ENCODE results near the gene MYH14. TPM values are rescaled to one million over a fixed set of nuclear protein-coding genes. Genes with fewer than 3 reads are reported as not detected.
"Not testable (repeated sequence)": the region's sequence is repeated elsewhere in the genome, so short reads cannot be mapped to it uniquely, and the experiment has no call there.

MYH14 gene
- total RNA-seq, 1 experiment from 2014 or later = not detected

DNA sequence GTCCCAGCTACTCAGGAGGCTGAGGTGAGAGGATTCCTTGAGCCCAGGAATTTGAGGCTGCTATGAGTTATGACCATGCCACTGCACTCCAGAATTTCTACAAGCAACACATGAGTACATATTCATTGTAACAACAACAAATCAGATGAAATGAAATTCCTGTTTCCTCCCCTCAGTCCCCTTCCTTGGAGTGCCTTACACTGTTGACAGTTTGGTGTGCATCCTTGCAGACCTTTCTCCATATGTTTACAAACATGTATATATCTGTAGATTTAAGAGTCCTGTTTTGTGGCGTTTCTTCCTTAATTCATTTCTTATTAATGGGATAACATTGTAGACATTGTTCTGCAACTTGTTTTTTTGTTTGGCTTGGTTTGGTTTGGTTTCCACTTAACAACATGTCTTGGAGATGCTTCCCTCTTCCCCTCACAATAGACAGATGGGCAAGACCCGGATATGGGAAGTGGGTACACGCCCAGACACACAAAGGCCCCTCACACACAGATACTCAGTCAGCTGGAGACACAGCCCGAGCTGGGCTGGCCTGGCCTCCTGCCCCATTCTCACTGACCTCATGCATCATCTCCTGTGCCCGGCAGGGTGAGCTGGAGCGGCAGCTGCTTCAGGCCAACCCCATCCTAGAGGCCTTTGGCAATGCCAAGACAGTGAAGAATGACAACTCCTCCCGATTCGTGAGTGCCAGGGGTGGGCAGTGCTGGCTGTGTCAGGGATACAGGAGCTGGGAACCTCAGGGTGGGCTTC is 21.7 kb downstream of the MYH14 start:
- Histone ChIP-seq H3K4me1 (replicated peaks) (no peaks in the 10 kb centered on the region), H3K4me3 (no peak overlapping the region), H3K36me3 (no peaks in the 10 kb centered on the region), H3K9me3 (replicated peaks) (peaks cover 4% of the 10 kb centered on the region; the same call in 1 of the 2 replicates), H3K27ac (no peak overlapping the region), H3K27me3 (replicated peaks) (no peaks in the 10 kb centered on the region)
- no peak for DNase-seq (ENCODE audit: low read depth in 1 of 2, low spot score in 2 of 2)

- DNase-seq (ENCODE audit: low read depth in 1 of 2, low spot score in 2 of 2) = no peak
- Histone ChIP-seq H3K27ac (no peak overlapping the region), H3K4me1 (replicated peaks) (no peaks in the 10 kb centered on the region), H3K36me3 (no peaks in the 10 kb centered on the region), H3K9me3 (replicated peaks) (peaks cover 4% of the 10 kb centered on the region; the same call in 1 of the 2 replicates), H3K27me3 (replicated peaks) (no peaks in the 10 kb centered on the region), H3K4me3 (no peak overlapping the region)
Observed at GRCh38 chr19:50226536-50226935, 23.1 kb downstream of the MYH14 start.

GRCh38 chr19:50228153-50228552 is 24.7 kb downstream of the MYH14 start:
- H3K27ac ChIP-seq; H3K9me3 ChIP-seq (replicated peaks); H3K4me3 ChIP-seq; H3K36me3 ChIP-seq; H3K4me1 ChIP-seq (replicated peaks); DNase-seq (ENCODE audit: low read depth in 1 of 2, low spot score in 2 of 2); H3K27me3 ChIP-seq (replicated peaks): not testable (repeated sequence)

DNA sequence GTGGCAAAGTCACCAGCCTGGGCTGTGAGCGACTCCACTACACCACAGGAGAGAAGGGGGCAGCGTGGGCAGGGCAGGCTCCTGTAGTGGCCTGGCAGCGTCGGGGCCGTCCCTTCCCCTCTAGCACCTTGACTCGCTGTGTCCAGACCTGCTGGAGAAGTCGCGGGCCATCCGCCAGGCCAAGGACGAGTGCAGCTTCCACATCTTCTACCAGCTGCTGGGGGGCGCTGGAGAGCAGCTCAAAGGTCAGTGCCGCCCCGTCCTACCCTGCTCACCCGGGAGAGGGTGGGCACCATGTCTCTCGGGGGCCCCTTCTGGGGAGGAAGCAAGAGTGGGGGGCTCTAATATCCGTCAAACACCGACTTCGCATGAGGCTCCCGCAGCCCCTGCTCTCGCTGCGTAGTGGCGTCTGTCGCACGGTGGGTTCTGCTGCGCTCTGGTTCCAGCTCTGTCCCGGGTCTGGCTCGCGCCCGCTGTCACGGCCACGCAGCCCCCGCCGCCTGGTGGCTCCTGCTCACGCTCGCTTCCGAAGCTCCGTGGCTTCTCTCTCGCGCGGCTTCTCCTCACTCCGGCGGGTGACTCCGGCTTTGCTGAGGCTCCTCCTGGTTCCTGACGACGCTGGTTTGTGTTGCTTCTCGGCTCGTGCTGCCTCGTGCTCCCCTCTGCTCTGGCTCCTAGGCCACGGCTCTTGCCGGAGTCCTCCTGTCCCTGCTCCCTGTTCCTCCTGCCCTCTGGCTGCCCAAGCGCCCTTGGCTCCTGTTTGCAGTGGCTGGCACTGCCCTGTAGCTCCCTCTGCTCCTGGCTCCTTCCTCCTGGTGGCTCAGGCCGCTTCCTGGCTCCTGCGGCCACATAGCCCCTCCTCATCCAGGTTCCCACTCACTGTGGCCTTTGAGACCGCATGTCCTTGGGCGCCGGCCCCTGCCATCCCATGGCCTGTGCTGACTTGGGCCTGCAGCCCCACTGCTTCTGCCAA is 27.2 kb downstream of the MYH14 start:
- H3K27me3 ChIP-seq (replicated peaks) = peaks cover 13% of the 10 kb centered on the region
- DNase-seq (ENCODE audit: low read depth in 1 of 2, low spot score in 2 of 2) = no peak
- no peak overlapping the region for H3K27ac ChIP-seq

DNA sequence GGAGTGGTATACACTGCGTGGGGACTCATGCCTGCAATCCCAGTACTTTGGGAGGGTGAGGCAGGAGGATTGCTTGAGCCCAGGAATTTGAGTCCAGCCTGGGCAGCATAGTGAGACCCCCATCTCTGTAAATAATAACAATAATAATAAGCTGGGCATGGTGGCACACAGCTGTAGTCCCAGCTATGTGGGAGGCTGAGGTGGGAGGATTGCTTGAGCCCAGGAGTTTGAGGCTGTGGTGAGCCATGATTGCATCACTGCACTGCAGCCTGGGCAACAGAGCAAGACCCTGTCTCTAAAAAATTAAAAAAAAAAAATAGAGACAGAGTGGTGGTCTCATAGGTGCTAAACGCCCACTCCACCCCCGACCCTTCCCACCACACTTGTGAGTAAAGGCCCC is 28.0 kb downstream of the MYH14 start:
- H3K27me3 ChIP-seq (replicated peaks) = peaks cover 13% of the 10 kb centered on the region

More for the DNA sequence above, 27.2 kb downstream of the MYH14 start:
- Histone ChIP-seq H3K4me1 (replicated peaks) (no peaks in the 10 kb centered on the region), H3K9me3 (replicated peaks) (no peaks in the 10 kb centered on the region), H3K4me3 (no peak overlapping the region), H3K36me3 (no peaks in the 10 kb centered on the region)

DNA sequence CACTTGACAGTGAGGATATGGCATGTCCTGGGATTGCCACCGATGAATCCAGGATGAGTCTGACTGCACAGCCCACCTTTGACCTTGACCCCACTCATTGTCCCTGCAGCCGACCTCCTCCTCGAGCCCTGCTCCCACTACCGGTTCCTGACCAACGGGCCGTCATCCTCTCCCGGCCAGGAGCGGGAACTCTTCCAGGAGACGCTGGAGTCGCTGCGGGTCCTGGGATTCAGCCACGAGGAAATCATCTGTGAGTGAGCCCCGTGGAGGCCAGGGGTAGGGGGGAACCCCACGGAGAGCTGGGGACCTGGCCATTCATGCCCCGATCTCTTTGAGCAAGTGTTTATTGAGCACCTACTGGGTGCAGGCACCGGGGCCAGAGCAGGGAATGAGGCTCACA is 28.4 kb downstream of the MYH14 start:
- Histone ChIP-seq H3K27ac (no peak overlapping the region), H3K36me3 (no peaks in the 10 kb centered on the region), H3K4me1 (replicated peaks) (no peaks in the 10 kb centered on the region), H3K4me3 (no peak overlapping the region), H3K9me3 (replicated peaks) (no peaks in the 10 kb centered on the region), H3K27me3 (replicated peaks) (peaks cover 13% of the 10 kb centered on the region)
- DNase-seq (ENCODE audit: low read depth in 1 of 2, low spot score in 2 of 2) = no peak

More for the DNA sequence above, 28.0 kb downstream of the MYH14 start:
- H3K4me1 ChIP-seq (replicated peaks); H3K4me3 ChIP-seq; DNase-seq (ENCODE audit: low read depth in 1 of 2, low spot score in 2 of 2); H3K27ac ChIP-seq; H3K9me3 ChIP-seq (replicated peaks); H3K36me3 ChIP-seq: not testable (repeated sequence)

- Histone ChIP-seq H3K9me3 (replicated peaks) (no peaks in the 10 kb centered on the region), H3K36me3 (no peaks in the 10 kb centered on the region), H3K4me3 (no peak overlapping the region), H3K4me1 (replicated peaks) (no peaks in the 10 kb centered on the region), H3K27me3 (replicated peaks) (peaks cover 13% of the 10 kb centered on the region), H3K27ac (no peak overlapping the region)
- no peak for DNase-seq (ENCODE audit: low read depth in 1 of 2, low spot score in 2 of 2)
Observed at GRCh38 chr19:50232600-50232999, 29.2 kb downstream of the MYH14 start.

DNA sequence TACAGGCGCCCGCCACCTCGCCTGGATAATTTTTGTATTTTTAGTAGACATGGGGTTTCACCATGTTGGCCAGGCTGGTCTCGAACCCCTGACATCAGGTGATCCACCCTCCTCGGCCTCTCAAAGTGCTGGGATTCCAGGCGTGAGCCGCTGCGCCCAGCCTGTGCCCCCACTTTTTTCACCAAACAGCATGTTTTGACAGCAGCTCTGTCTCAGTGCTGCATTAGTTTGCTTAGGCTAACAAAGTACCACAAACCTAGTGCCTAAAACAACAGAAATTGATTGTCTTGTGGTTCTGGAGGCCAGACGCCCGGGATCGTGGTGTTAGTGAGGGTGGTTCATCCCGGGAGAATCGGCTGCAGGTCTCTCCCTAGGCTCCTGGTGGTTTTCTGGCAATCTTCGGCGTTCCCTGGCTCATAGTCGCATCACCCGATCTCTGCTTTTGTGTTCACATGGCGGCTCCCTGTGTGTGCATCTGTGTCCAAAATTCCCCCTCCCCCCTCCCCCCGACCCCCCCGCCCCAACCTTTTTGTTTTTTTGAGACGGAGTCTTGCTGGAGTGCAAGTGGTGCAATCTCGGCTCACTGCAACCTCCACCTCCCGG is 30.0 kb downstream of the MYH14 start:
- no peaks in the 10 kb centered on the region for H3K4me1 ChIP-seq (replicated peaks)
- H3K4me3 ChIP-seq = no peak overlapping the region
- no peak for DNase-seq (ENCODE audit: low read depth in 1 of 2, low spot score in 2 of 2)
- no peak overlapping the region for H3K27ac ChIP-seq
- no peaks in the 10 kb centered on the region for H3K36me3 ChIP-seq
- peaks cover 13% of the 10 kb centered on the region for H3K27me3 ChIP-seq (replicated peaks)
- no peaks in the 10 kb centered on the region for H3K9me3 ChIP-seq (replicated peaks)

DNA sequence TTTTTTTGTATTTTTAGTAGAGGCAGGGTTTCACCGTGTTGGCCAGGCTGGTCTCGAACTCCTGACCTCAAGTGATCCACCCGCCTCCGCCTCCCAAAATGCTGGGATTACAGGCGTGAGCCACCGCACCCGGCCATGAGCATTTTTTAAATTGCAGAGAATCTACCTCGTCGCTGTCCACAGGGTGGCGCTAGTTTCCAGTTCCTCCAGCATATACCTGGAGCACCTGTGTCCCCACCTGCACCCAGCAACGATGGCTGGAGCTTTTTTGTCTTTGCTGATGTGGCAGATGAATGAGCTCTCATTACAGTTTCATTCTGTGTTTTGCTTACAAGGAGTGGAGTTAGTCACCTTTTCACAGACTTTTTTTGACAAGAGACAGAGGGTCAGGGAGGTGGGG is 34.1 kb downstream of the MYH14 start:
- H3K4me3 ChIP-seq; H3K4me1 ChIP-seq (replicated peaks); H3K9me3 ChIP-seq (replicated peaks); H3K36me3 ChIP-seq; DNase-seq (ENCODE audit: low read depth in 1 of 2, low spot score in 2 of 2); H3K27ac ChIP-seq: not testable (repeated sequence)
- H3K27me3 ChIP-seq (replicated peaks) = peaks cover 13% of the 10 kb centered on the region

DNA sequence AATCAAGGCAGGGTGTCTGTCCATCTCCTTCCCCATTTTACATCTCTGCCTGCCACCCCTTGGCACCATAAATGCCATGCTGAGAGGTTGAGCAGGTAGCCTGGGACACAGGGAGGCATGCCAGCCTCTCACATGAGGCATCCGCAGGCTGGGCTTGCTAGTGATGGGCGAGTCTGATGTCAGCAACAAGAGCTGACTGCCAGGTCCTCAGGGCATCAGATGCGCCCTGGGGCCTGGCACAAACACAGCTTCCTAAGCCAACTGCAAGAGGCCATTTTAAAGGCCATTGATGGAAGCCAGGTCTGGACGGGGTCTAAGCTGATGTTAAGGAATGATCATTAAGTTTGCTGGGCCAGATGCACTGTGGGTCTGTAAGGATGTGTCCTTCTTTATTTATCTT is 34.6 kb downstream of the MYH14 start:
- H3K36me3 ChIP-seq = no peaks in the 10 kb centered on the region
- DNase-seq (ENCODE audit: low read depth in 1 of 2, low spot score in 2 of 2) = no peak
- H3K27me3 ChIP-seq (replicated peaks) = peaks cover 13% of the 10 kb centered on the region
- H3K4me3 ChIP-seq = no peak overlapping the region
- H3K4me1 ChIP-seq (replicated peaks) = no peaks in the 10 kb centered on the region
- no peak overlapping the region for H3K27ac ChIP-seq
- H3K9me3 ChIP-seq (replicated peaks) = no peaks in the 10 kb centered on the region

GRCh38 chr19:50239921-50240590 is 36.6 kb downstream of the MYH14 start:
- Histone ChIP-seq H3K4me1 (replicated peaks) (no peaks in the 10 kb centered on the region), H3K27ac (no peak overlapping the region), H3K4me3 (no peak overlapping the region), H3K27me3 (replicated peaks) (peaks cover 5% of the 10 kb centered on the region; the same call in 1 of the 2 replicates), H3K9me3 (replicated peaks) (no peaks in the 10 kb centered on the region), H3K36me3 (no peaks in the 10 kb centered on the region)
- no peak for DNase-seq (ENCODE audit: low read depth in 1 of 2, low spot score in 2 of 2)

GRCh38 chr19:50242581-50242980 is 39.2 kb downstream of the MYH14 start:
- no peaks in the 10 kb centered on the region for H3K36me3 ChIP-seq
- H3K27ac ChIP-seq = no peak overlapping the region
- no peaks in the 10 kb centered on the region for H3K4me1 ChIP-seq (replicated peaks)
- no peak for DNase-seq (ENCODE audit: low read depth in 1 of 2, low spot score in 2 of 2)
- no peak overlapping the region for H3K4me3 ChIP-seq
- peaks cover 10% of the 10 kb centered on the region; the same call in 1 of the 2 replicates for H3K27me3 ChIP-seq (replicated peaks)
- H3K9me3 ChIP-seq (replicated peaks) = no peaks in the 10 kb centered on the region

GRCh38 chr19:50244695-50245094 is 41.3 kb downstream of the MYH14 start:
- H3K27me3 ChIP-seq (replicated peaks) = peaks cover 10% of the 10 kb centered on the region; the same call in 1 of the 2 replicates
- no peak overlapping the region for H3K27ac ChIP-seq
- no peaks in the 10 kb centered on the region for H3K36me3 ChIP-seq
- H3K9me3 ChIP-seq (replicated peaks) = no peaks in the 10 kb centered on the region
- no peak overlapping the region for H3K4me3 ChIP-seq
- no peaks in the 10 kb centered on the region for H3K4me1 ChIP-seq (replicated peaks)
- no peak for DNase-seq (ENCODE audit: low read depth in 1 of 2, low spot score in 2 of 2)

Data from SJSA1 (cell line).